Gastroesophageal sphincter (tissue), 3 donors: ENCODE measurements around the gene CHST14.

Experiments used
- CTCF ChIP-seq, 4 experiments: fragments of 200-600 bp in 2 of 4; fragments of 450-650 bp in 2 of 4; sonication (generic) in 1 of 4; IDR thresholded peaks; one replicate each; pipeline ENCODE4 v1.5.1; 2017 to 2019; ENCODE audit warnings: antibody characterized with exemption in 4 of 4, mild to moderate bottlenecking in 2 of 4, moderate library complexity in 2 of 4
- POLR2A ChIP-seq, 2 donors: fragments of 450-650 bp; IDR thresholded peaks; one replicate each; pipeline ENCODE4 v1.6.1; 2017; ENCODE audit warnings: antibody characterized with exemption in 2 of 2, mild to moderate bottlenecking in 2 of 2, moderate library complexity in 1 of 2

DNA sequence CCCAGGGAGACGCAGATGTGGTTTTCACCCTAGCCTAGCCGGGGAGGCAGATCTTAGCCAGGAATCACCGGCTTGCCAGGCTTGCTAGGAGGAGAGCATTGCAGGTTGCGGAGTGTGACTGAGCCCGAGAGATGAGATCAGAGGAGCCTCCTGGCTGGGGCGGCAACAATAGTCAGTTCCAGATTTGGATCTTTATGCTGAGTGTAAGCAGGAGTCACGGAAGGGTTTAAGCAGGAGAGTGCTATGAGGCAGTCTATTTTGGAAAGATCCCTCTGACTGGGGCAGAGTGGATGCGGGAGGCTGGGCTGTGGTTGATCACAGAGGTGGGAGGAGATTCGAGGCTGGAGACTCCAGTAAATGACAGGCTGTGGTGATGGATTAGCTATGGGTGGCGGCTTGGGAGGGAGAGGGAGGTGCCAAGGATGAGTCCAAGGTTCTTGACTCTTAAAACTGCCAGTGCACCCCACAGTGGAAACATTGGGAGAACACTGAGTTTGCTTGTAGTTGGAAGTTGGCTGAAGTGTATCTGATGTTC, 40.4 kb upstream of the CHST14 start:
- no peak for TF ChIP-seq POLR2A (IDR thresholded peaks at IDR 0.05)
- no peak for TF ChIP-seq CTCF (IDR thresholded peaks at IDR 0.05)
